Vagina (tissue), 2 donors: ENCODE measurements around the gene MCM5.

Experiments used
- POLR2A ChIP-seq, 2 donors: fragments of 450-650 bp; IDR thresholded peaks; one replicate each; pipeline ENCODE4 v1.6.1; 2017; ENCODE audit warnings: antibody characterized with exemption in 2 of 2, mild to moderate bottlenecking in 2 of 2, moderate library complexity in 2 of 2
- POLR2AphosphoS5 ChIP-seq, 2 donors: sonication (generic); formaldehyde crosslinking; IDR thresholded peaks; one replicate each; pipeline ENCODE4 v1.9.0; 2017; ENCODE audit warnings: antibody characterized with exemption in 2 of 2, mild to moderate bottlenecking in 2 of 2, low read depth in 1 of 2; ENCODE audit not compliant: insufficient read depth in 1 of 2
- TF ChIP-seq, protein P1 (sequence below), 3 experiments: fragments of 450-650 bp in 2 of 3; fragments of 200-600 bp in 1 of 3; sonication (generic) in 1 of 3; IDR thresholded peaks; one replicate each; pipeline ENCODE4 v1.5.1; 2017 to 2019; ENCODE audit warnings: antibody characterized with exemption in 3 of 3, mild to moderate bottlenecking in 2 of 3, moderate library complexity in 2 of 3

DNA sequence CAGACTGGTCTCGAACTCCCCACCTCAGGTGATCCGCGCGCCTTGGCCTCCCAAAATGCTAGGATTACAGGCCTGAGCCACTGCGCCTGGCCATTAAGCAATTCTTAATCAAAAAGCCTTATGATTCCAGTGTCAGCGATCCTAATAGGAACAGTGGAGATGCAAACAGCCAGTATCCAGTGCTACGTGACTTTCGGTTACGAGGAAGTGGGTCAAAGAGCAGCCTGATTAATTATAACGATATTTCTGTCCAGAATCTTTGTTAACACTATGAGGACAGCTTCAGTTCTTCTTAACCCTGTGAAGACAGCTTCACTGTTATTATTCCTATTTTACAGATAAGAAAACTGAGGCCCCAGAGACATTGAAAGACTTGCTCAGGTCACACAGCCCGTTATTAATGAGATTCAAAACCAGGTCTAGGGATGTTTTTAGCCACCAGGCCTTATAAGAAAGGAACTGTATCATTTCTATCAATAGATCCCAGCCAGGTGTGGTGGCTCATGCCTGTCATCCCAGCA is 36.3 kb upstream of the MCM5 start:
- TF ChIP-seq POLR2A (IDR thresholded peaks at IDR 0.05) (no peak), POLR2AphosphoS5 (IDR thresholded peaks at IDR 0.05; ENCODE audit: insufficient read depth in 1 of 2, low read depth in 1 of 2) (no peak)
- TF ChIP-seq, protein P1, sequence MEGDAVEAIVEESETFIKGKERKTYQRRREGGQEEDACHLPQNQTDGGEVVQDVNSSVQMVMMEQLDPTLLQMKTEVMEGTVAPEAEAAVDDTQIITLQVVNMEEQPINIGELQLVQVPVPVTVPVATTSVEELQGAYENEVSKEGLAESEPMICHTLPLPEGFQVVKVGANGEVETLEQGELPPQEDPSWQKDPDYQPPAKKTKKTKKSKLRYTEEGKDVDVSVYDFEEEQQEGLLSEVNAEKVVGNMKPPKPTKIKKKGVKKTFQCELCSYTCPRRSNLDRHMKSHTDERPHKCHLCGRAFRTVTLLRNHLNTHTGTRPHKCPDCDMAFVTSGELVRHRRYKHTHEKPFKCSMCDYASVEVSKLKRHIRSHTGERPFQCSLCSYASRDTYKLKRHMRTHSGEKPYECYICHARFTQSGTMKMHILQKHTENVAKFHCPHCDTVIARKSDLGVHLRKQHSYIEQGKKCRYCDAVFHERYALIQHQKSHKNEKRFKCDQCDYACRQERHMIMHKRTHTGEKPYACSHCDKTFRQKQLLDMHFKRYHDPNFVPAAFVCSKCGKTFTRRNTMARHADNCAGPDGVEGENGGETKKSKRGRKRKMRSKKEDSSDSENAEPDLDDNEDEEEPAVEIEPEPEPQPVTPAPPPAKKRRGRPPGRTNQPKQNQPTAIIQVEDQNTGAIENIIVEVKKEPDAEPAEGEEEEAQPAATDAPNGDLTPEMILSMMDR (IDR thresholded peaks at IDR 0.05): no peak
